GM23338 (cell line): ENCODE results near the gene SETBP1. TPM values are rescaled to one million over a fixed set of nuclear protein-coding genes. Genes with fewer than 3 reads are reported as not detected.

Experiments used
- CTCF ChIP-seq, 2 experiments: fragments of 200-600 bp in 1 of 2; sonication (generic) in 1 of 2; conservative IDR thresholded peaks; 2 replicates each; pipeline versions ENCODE4 v1.5.1 to v1.6.1; 2016 to 2017; ENCODE audit warnings: antibody characterized with exemption in 2 of 2, low read depth in 2 of 2, mild to moderate bottlenecking in 2 of 2, moderate library complexity in 1 of 2
- POLR2AphosphoS5 ChIP-seq: IDR thresholded peaks from 2 replicates; pipeline ENCODE4 v1.6.1; 2016; ENCODE audit warnings: antibody characterized with exemption, low read depth
- REST ChIP-seq: IDR thresholded peaks from one replicate; pipeline ENCODE4 v1.6.1; 2018; ENCODE audit warnings: antibody characterized with exemption; ENCODE audit not compliant: unreplicated experiment
- ZNF462 ChIP-seq: fragments of 250-450 bp; sonication (Bioruptor Pico); IDR thresholded peaks from 2 replicates; pipeline ENCODE4 v1.5.0; 2020; ENCODE audit warnings: mild to moderate bottlenecking, moderate library complexity
- polyA plus RNA-seq: library from polyadenylated mRNA; unstranded; fragments of >200 nt; fragmentation: Nextera tagmentation; extraction: Ambion mirVana; gene quantifications from 2 replicates; pipeline ENCODE4 v1.2.1, GENCODE V29; 2016
- total RNA-seq: library from RNA; depleted of rRNA; stranded (reverse); fragments of >200 nt; shearing (Covaris generic); gene quantifications from 2 replicates; pipeline ENCODE4 v1.2.3, GENCODE V29; 2014

Gene SETBP1
- total and polyA plus RNA-seq, 2 experiments from 2014 or later = 1.6 to 5.5 TPM

GRCh38 chr18:44944461-44944860 lies 263.8 kb downstream of the SETBP1 start (continued):
- TF ChIP-seq ZNF462 (CRISPR knock-in tag) = no peak
- no peak for TF ChIP-seq REST
- no peak for TF ChIP-seq POLR2AphosphoS5
- TF ChIP-seq CTCF (conservative IDR thresholded peaks at IDR 0.05; ENCODE audit: low read depth in 2 of 2) = no peak
